Gastrocnemius medialis (tissue), 4 donors: ENCODE results near the gene PARM1. TPM values are rescaled to one million over a fixed set of nuclear protein-coding genes. Genes with fewer than 3 reads are reported as not detected.

Experiments used
- ATAC-seq, 2 donors: fragments of 150-250 bp; one replicate each; pipeline ENCODE4 v1.9.1; 2016
- DNase-seq, 2 donors: peaks; one replicate each; pipeline ENCODE4 v3.0.0-alpha.2; 2019
- H3K27ac ChIP-seq, 4 donors: fragments of 200-600 bp; sonication (generic); 1 replicate in 1 of 4; 2 replicates in 3 of 4; pipeline ENCODE4 v1.5.1; 2016 to 2018; ENCODE audit warnings: mild to moderate bottlenecking in 2 of 4, moderate library complexity in 1 of 4
- H3K27me3 ChIP-seq, 3 donors: fragments of 200-600 bp; sonication (generic) in 2 of 3; 1 replicate in 1 of 3; 2 replicates in 2 of 3; pipeline versions ENCODE4 v1.5.1 to v1.6.0; 2016 to 2019; ENCODE audit warnings: mild to moderate bottlenecking in 1 of 3, moderate library complexity in 1 of 3
- H3K36me3 ChIP-seq, 2 donors: fragments of 200-600 bp; sonication (generic) in 1 of 2; one replicate each; pipeline ENCODE4 v1.5.1; 2017 to 2018
- H3K4me1 ChIP-seq, 2 donors: fragments of 200-600 bp; sonication (generic) in 1 of 2; one replicate each; pipeline ENCODE4 v1.5.1; 2016 to 2017; ENCODE audit warnings: mild to moderate bottlenecking in 2 of 2
- H3K4me3 ChIP-seq, 4 donors: fragments of 200-600 bp; sonication (generic) in 3 of 4; 1 replicate in 1 of 4; 2 replicates in 3 of 4; pipeline ENCODE4 v1.5.1; 2016 to 2019; ENCODE audit warnings: mild to moderate bottlenecking in 2 of 4
- H3K9me3 ChIP-seq, 3 donors: fragments of 200-600 bp; sonication (generic) in 2 of 3; 1 replicate in 1 of 3; 2 replicates in 2 of 3; pipeline ENCODE4 v1.5.1; 2016 to 2019
- CTCF ChIP-seq, 5 experiments: fragments of 450-650 bp in 3 of 5; fragments of 200-600 bp in 2 of 5; sonication (generic) in 2 of 5; IDR thresholded peaks in 4 of 5; conservative IDR thresholded peaks in 1 of 5; 1 replicate in 4 of 5; 2 replicates in 1 of 5; pipeline ENCODE4 v1.5.1; 2016 to 2019; ENCODE audit warnings: antibody characterized with exemption in 5 of 5, mild to moderate bottlenecking in 3 of 5, moderate library complexity in 3 of 5
- POLR2A ChIP-seq, 2 donors: fragments of 450-650 bp; IDR thresholded peaks; one replicate each; pipeline ENCODE4 v1.6.1; 2017; ENCODE audit warnings: antibody characterized with exemption in 2 of 2, mild to moderate bottlenecking in 2 of 2, moderate library complexity in 2 of 2
- in situ Hi-C, 4 donors: fragments of 200-750 bp; cut with MboI; loops; one replicate each; pipeline versions ENCODE4 v1.15.0 to v1.8.0; 2017; ENCODE audit warnings: low sequenced_read_pairs in 4 of 4
- intact Hi-C: fragments of 100-400 bp; cut with DNase I; formaldehyde crosslinking; loops from one replicate; pipeline ENCODE4 v1.15.1; 2023; ENCODE audit warnings: low total_unique reads
- total RNA-seq, 4 donors: library from RNA; depleted of rRNA; stranded (reverse); fragments of >200 nt; gene quantifications; one replicate each; pipeline versions ENCODE4 v1.1.0 to v1.2.3, GENCODE V29; 2016

PARM1 gene
- total RNA-seq, 4 donors from 2014 or later = 9.3 to 13.1 (median 10.3) TPM

GRCh38 chr4:74934016-74934831 lies 1.3 kb downstream of the PARM1 start:
- intact Hi-C loops (loop anchor here (2.0 to 10.0 kb wide), 3 partner anchors 19 to 581 kb away; partner anchors contain the start of genes RCHY1 and THAP6), in situ Hi-C loops (loop anchor here (10.0 to 25.0 kb wide), 3 partner anchors 178 to 553 kb away; no protein-coding TSS in a partner anchor)
- TF ChIP-seq CTCF (IDR thresholded peaks at IDR 0.05 in 4 of 5, conservative IDR thresholded peaks at IDR 0.05 in 1 of 5) (no peak), POLR2A (IDR thresholded peaks at IDR 0.05) (peak in 1 of 2 donors; percentile 23)
- Histone ChIP-seq H3K27ac (peak overlapping the region; percentile 71 to 83 (median 78)), H3K4me1 (no peaks in the 10 kb centered on the region), H3K36me3 (no peaks in the 10 kb centered on the region), H3K9me3 (no peaks in the 10 kb centered on the region), H3K4me3 (peak overlapping the region; percentile 67 to 83 (median 78)), H3K27me3 (no peaks in the 10 kb centered on the region)
- peak; percentile 64 to 73 for ATAC-seq
- peak in 1 of 2 donors; percentile 10 for DNase-seq

- in situ Hi-C loops (loop anchor here (10.0 to 25.0 kb wide), 3 partner anchors 177 to 552 kb away; no protein-coding TSS in a partner anchor), intact Hi-C loops (loop anchor here (2.0 to 10.0 kb wide), 3 partner anchors 18 to 580 kb away; partner anchors contain the start of genes RCHY1 and THAP6)
- peak overlapping the region; percentile 67 to 83 (median 78) for H3K4me3 ChIP-seq
- DNase-seq (no peak), ATAC-seq (no peak)
- H3K27me3 ChIP-seq = no peaks in the 10 kb centered on the region
- no peaks in the 10 kb centered on the region for H3K4me1 ChIP-seq
- no peak for TF ChIP-seq CTCF (IDR thresholded peaks at IDR 0.05 in 4 of 5, conservative IDR thresholded peaks at IDR 0.05 in 1 of 5)
- TF ChIP-seq POLR2A (IDR thresholded peaks at IDR 0.05) = no peak
- H3K36me3 ChIP-seq = no peaks in the 10 kb centered on the region
- peak overlapping the region in 2 of 4 donors; percentile 71 to 77 for H3K27ac ChIP-seq
- no peaks in the 10 kb centered on the region for H3K9me3 ChIP-seq
These were observed 2.0 kb downstream of the PARM1 start for GRCh38 chr4:74934888-74935287.

- DNase-seq = no peak
- Histone ChIP-seq H3K27me3 (no peaks in the 10 kb centered on the region), H3K9me3 (no peaks in the 10 kb centered on the region), H3K4me1 (no peaks in the 10 kb centered on the region), H3K36me3 (no peaks in the 10 kb centered on the region), H3K27ac (no peak overlapping the region), H3K4me3 (no peak overlapping the region)
- in situ Hi-C loops = loop anchor here in 3 of 4 donors (25.0 kb wide), 2 partner anchors 171 to 546 kb away; no protein-coding TSS in a partner anchor
- no peak for TF ChIP-seq POLR2A (IDR thresholded peaks at IDR 0.05)
- TF ChIP-seq CTCF (IDR thresholded peaks at IDR 0.05 in 4 of 5, conservative IDR thresholded peaks at IDR 0.05 in 1 of 5) = no peak
- intact Hi-C loops = no loop called here
- ATAC-seq = no peak
These were observed 8.2 kb downstream of the PARM1 start for GRCh38 chr4:74941123-74941522.

GRCh38 chr4:74942251-74942917 lies 9.5 kb downstream of the PARM1 start:
- Histone ChIP-seq H3K36me3 (no peaks in the 10 kb centered on the region), H3K9me3 (no peaks in the 10 kb centered on the region), H3K4me1 (no peaks in the 10 kb centered on the region), H3K27ac (no peak overlapping the region), H3K27me3 (no peaks in the 10 kb centered on the region), H3K4me3 (no peak overlapping the region)
- intact Hi-C loops (no loop called here), in situ Hi-C loops (loop anchor here in 3 of 4 donors (25.0 kb wide), 2 partner anchors 170 to 545 kb away; no protein-coding TSS in a partner anchor)
- TF ChIP-seq CTCF (IDR thresholded peaks at IDR 0.05 in 4 of 5, conservative IDR thresholded peaks at IDR 0.05 in 1 of 5) = no peak
- TF ChIP-seq POLR2A (IDR thresholded peaks at IDR 0.05) = no peak
- no peak for ATAC-seq
- DNase-seq = no peak
